SK-N-SH (cell line): ENCODE measurements around the gene SMAP1. TPM values are rescaled to one million over a fixed set of nuclear protein-coding genes. Genes with fewer than 3 reads are reported as not detected.

Experiments used
- CTCF ChIA-PET: fragments of 300-600, 350-600 bp; formaldehyde crosslinking; extraction: SDS; loops from one replicate; lab custom pipeline; 2021; lab: Yijun Ruan, JAX
- POLR2A ChIA-PET: fragments of 350-600 bp; sonication (Branson Sonifier 250); formaldehyde crosslinking; extraction: SDS; loops from one replicate; lab custom pipeline; 2020; ENCODE audit warnings: antibody characterized with exemption, inconsistent platforms; lab: Yijun Ruan, JAX
- DNase-seq: peaks from one replicate; pipeline ENCODE4 v3.0.0; 2012
- H2AFZ ChIP-seq: fragments of 200-600 bp; sonication (generic); 2 replicates; pipeline ENCODE4 v1.8.1; 2016; ENCODE audit warnings: antibody characterized with exemption, mild to moderate bottlenecking, low read depth
- H3F3A ChIP-seq: fragments of 200-600 bp; sonication (generic); replicated peaks from 2 replicates; pipeline ENCODE3; 2016; ENCODE audit warnings: antibody characterized with exemption, mild to moderate bottlenecking; ENCODE audit not compliant: insufficient read depth
- H3K27ac ChIP-seq, 2 experiments: fragments of 200-500 bp in 1 of 2; fragments of 200-600 bp in 1 of 2; sonication (Bioruptor generic) in 1 of 2; sonication (generic), shearing (Covaris generic) in 1 of 2; 2 replicates each; pipeline versions ENCODE4 v1.5.1 to v1.6.1; 2014 to 2016; ENCODE audit warnings: low read depth in 2 of 2, inconsistent platforms in 1 of 2, low read length in 1 of 2, mild to moderate bottlenecking in 1 of 2, mixed read lengths in 1 of 2
- H3K27me3 ChIP-seq: fragments of 200-600 bp; sonication (generic), shearing (Covaris generic); 2 replicates; pipeline ENCODE4 v1.6.1; 2016; ENCODE audit warnings: mixed run types; ENCODE audit not compliant: insufficient read depth
- H3K36me3 ChIP-seq, 2 experiments: fragments of 200-500 bp in 1 of 2; fragments of 200-600 bp in 1 of 2; sonication (Bioruptor generic) in 1 of 2; sonication (generic) in 1 of 2; replicated peaks in 1 of 2; 2 replicates each; pipeline versions ENCODE3 to v1.5.1; 2014 to 2016; ENCODE audit warnings: low read length in 1 of 2, mild to moderate bottlenecking in 1 of 2; ENCODE audit not compliant: insufficient read depth in 2 of 2, control insufficient read depth in 1 of 2
- H3K4me1 ChIP-seq, 2 experiments: fragments of 200-500 bp in 1 of 2; fragments of 200-600 bp in 1 of 2; sonication (Bioruptor generic) in 1 of 2; sonication (generic), shearing (Covaris generic) in 1 of 2; 2 replicates each; pipeline versions ENCODE4 v1.5.1 to v1.6.1; 2014 to 2016; ENCODE audit warnings: low read depth in 1 of 2, low read length in 1 of 2, mixed run types in 1 of 2; ENCODE audit not compliant: insufficient read depth in 2 of 2, control insufficient read depth in 1 of 2
- H3K4me2 ChIP-seq: fragments of 200-600 bp; sonication (generic), shearing (Covaris generic); 2 replicates; pipeline ENCODE4 v1.6.1; 2017; ENCODE audit warnings: mixed run types
- H3K4me3 ChIP-seq, 2 experiments: fragments of 200-500 bp in 1 of 2; fragments of 200-600 bp in 1 of 2; sonication (Bioruptor generic) in 1 of 2; sonication (generic), shearing (Covaris generic) in 1 of 2; 2 replicates each; pipeline versions ENCODE4 v1.5.1 to v1.8.1; 2014 to 2016; ENCODE audit warnings: low read depth in 2 of 2, inconsistent platforms in 1 of 2, low read length in 1 of 2, mild to moderate bottlenecking in 1 of 2, mixed read lengths in 1 of 2, moderate library complexity in 1 of 2
- H3K79me2 ChIP-seq: fragments of 200-600 bp; sonication (generic); 2 replicates; pipeline ENCODE4 v1.8.1; 2017; ENCODE audit warnings: mild to moderate bottlenecking; ENCODE audit not compliant: insufficient read depth
- H3K9ac ChIP-seq: fragments of 200-600 bp; sonication (generic); 2 replicates; pipeline ENCODE4 v1.6.1; 2017; ENCODE audit warnings: mixed run types
- H3K9me2 ChIP-seq: fragments of 200-600 bp; sonication (generic); 2 replicates; pipeline ENCODE4 v1.6.1; 2017; ENCODE audit warnings: mixed run types
- H3K9me3 ChIP-seq: fragments of 200-600 bp; sonication (generic); 2 replicates; pipeline ENCODE4 v1.6.1; 2017; ENCODE audit warnings: mixed run types, mild to moderate bottlenecking, moderate library complexity
- H4K20me1 ChIP-seq: fragments of 200-600 bp; sonication (generic); 2 replicates; pipeline ENCODE4 v1.6.1; 2017; ENCODE audit warnings: mild to moderate bottlenecking, mixed run types; ENCODE audit not compliant: insufficient read depth
- CHD2 ChIP-seq: fragments of 150-350 bp; IDR thresholded peaks from 2 replicates; pipeline ENCODE4 v1.6.1; 2018; ENCODE audit warnings: low read length; ENCODE audit not compliant: partially characterized antibody
- EP300 ChIP-seq, 2 experiments: IDR thresholded peaks; 2 replicates each; pipeline versions ENCODE4 v1.4.0 to v1.6.1; 2012; ENCODE audit warnings: borderline replicate concordance in 1 of 2, low read depth in 1 of 2, low read length in 1 of 2
- FOSL2 ChIP-seq: IDR thresholded peaks from 2 replicates; pipeline ENCODE4 v1.4.0; 2012; ENCODE audit warnings: low read depth, mild to moderate bottlenecking, moderate library complexity, borderline replicate concordance
- FOXJ3 ChIP-seq: sonication (generic); formaldehyde crosslinking; IDR thresholded peaks from 2 replicates; pipeline ENCODE4 v1.5.1; 2020; ENCODE audit warnings: mild to moderate bottlenecking, missing genetic modification reagents
- GABPA ChIP-seq: IDR thresholded peaks from 2 replicates; pipeline ENCODE4 v1.4.0; 2012; ENCODE audit warnings: low read depth, mild to moderate bottlenecking
- IRF3 ChIP-seq: fragments of 150-350 bp; IDR thresholded peaks from 2 replicates; pipeline ENCODE4 v1.6.1; 2016; ENCODE audit warnings: mild to moderate bottlenecking, low read depth, low read length
- JUND ChIP-seq: IDR thresholded peaks from 2 replicates; pipeline ENCODE4 v1.4.0; 2012
- NFIC ChIP-seq: IDR thresholded peaks from 2 replicates; pipeline ENCODE4 v1.4.0; 2012; ENCODE audit warnings: borderline replicate concordance
- NRF1 ChIP-seq: IDR thresholded peaks from 2 replicates; pipeline ENCODE4 v1.6.1; 2012; ENCODE audit warnings: low read depth, mild to moderate bottlenecking, low read length
- POLR2AphosphoS5 ChIP-seq: IDR thresholded peaks from 2 replicates; pipeline ENCODE4 v1.6.1; 2012; ENCODE audit warnings: low read depth, low read length
- RFX5 ChIP-seq: IDR thresholded peaks from 2 replicates; pipeline ENCODE4 v1.6.1; 2012; ENCODE audit warnings: mild to moderate bottlenecking, improper control_type of control experiment, low read length
- RXRA ChIP-seq: IDR thresholded peaks from 2 replicates; pipeline ENCODE4 v1.4.0; 2012; ENCODE audit warnings: low read depth, mild to moderate bottlenecking, borderline replicate concordance
- TAF1 ChIP-seq: IDR thresholded peaks from 2 replicates; pipeline ENCODE4 v1.6.1; 2012; ENCODE audit warnings: low read depth, mild to moderate bottlenecking, low read length, moderate library complexity, borderline replicate concordance
- TCF12 ChIP-seq: IDR thresholded peaks from 2 replicates; pipeline ENCODE4 v1.4.0; 2012
- USF1 ChIP-seq: IDR thresholded peaks from 2 replicates; pipeline ENCODE4 v1.4.0; 2012; ENCODE audit warnings: low read depth, borderline replicate concordance
- USF2 ChIP-seq: fragments of 150-350 bp; IDR thresholded peaks from 2 replicates; pipeline ENCODE4 v1.6.1; 2017; ENCODE audit warnings: antibody characterized with exemption, low read length, low read depth, borderline replicate concordance
- YY1 ChIP-seq: IDR thresholded peaks from 2 replicates; pipeline ENCODE4 v1.4.0; 2012; ENCODE audit warnings: low read depth, mild to moderate bottlenecking
- WGBS: methylation state at CpG from one replicate; pipeline ENCODE4 v1.1.6; 2017; ENCODE audit warnings: low lambda C conversion rate; 5-methylcytosine and 5-hydroxymethylcytosine counted together
- polyA plus RNA-seq, 3 experiments: library from polyadenylated mRNA; depleted of rRNA; stranded (reverse); fragments of >200 nt; gene quantifications; 2 replicates each; pipeline ENCODE4 v1.2.3, GENCODE V29; 2012
- TF ChIP-seq, protein P1 (sequence below): IDR thresholded peaks from 2 replicates; pipeline ENCODE4 v1.4.0; 2012; ENCODE audit warnings: low read depth
- TF ChIP-seq, protein P2 (sequence below): IDR thresholded peaks from 2 replicates; pipeline ENCODE4; 2012
- TF ChIP-seq, protein P3 (sequence below): IDR thresholded peaks from 2 replicates; pipeline ENCODE4 v1.6.1; 2012; ENCODE audit warnings: mild to moderate bottlenecking, low read depth, low read length, moderate library complexity
- TF ChIP-seq, protein P4 (sequence below): fragments of 200-600 bp; sonication (generic); IDR thresholded peaks from 2 replicates; pipeline ENCODE4 v1.6.1; 2017; ENCODE audit warnings: antibody characterized with exemption, mild to moderate bottlenecking, moderate library complexity

Gene SMAP1
- polyA plus RNA-seq, 1 of the 3 experiments (the other 2 are of a cell fraction): 12.6 TPM

DNA sequence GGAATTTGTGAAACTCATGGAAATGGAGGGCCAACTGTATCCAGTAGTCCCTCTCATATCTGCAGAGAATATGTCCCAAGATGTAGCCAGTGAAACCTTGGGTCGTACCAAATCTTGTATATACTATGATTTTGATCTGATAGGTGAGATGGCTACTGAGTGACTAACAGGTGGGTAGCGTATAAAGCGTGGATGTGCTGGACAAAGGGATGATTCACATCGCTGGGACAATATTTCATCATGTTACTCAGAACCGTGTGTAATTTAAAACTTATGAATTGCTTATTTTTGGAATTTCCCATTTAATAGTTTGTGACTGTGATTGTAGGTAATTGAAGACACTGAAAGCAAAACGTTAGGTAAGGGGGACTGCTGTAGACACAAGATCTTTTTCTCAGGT is 144.1 kb downstream of the SMAP1 start:
- Histone ChIP-seq H3K27me3 (no peaks in the 10 kb centered on the region), H2AFZ (no peak overlapping the region), H3K4me3 (no peak overlapping the region), H3K9me3 (no peaks in the 10 kb centered on the region), H3K36me3 (peaks cover 0 to 8% of the 10 kb centered on the region in 2 experiments), H3F3A (no peaks in the 10 kb centered on the region), H4K20me1 (no peaks in the 10 kb centered on the region), H3K27ac (no peak overlapping the region), H3K9ac (no peak overlapping the region)
- POLR2A ChIA-PET: no interaction called here
- TF ChIP-seq GABPA: no peak
- TF ChIP-seq, protein P1, sequence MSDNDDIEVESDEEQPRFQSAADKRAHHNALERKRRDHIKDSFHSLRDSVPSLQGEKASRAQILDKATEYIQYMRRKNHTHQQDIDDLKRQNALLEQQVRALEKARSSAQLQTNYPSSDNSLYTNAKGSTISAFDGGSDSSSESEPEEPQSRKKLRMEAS: no peak
- peak; percentile 37; the same call in 1 of the 2 replicates for TF ChIP-seq TCF12
- no peak for TF ChIP-seq NFIC
- TF ChIP-seq EP300 (IDR thresholded peaks at IDR 0.05; ENCODE audit: borderline replicate concordance in 1 of 2, low read depth in 1 of 2, low read length in 1 of 2): no peak
- TF ChIP-seq RFX5: no peak
- TF ChIP-seq TAF1: no peak
- no peak; the same call in 1 of the 2 replicates for TF ChIP-seq JUND
- TF ChIP-seq, protein P2, sequence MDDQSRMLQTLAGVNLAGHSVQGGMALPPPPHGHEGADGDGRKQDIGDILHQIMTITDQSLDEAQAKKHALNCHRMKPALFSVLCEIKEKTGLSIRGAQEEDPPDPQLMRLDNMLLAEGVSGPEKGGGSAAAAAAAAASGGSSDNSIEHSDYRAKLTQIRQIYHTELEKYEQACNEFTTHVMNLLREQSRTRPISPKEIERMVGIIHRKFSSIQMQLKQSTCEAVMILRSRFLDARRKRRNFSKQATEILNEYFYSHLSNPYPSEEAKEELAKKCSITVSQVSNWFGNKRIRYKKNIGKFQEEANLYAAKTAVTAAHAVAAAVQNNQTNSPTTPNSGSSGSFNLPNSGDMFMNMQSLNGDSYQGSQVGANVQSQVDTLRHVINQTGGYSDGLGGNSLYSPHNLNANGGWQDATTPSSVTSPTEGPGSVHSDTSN: peak; percentile 3; the same call in 1 of the 2 replicates
- TF ChIP-seq FOXJ3 (CRISPR knock-in tag): no peak
- no peak for TF ChIP-seq USF2
- no peak for TF ChIP-seq NRF1
- no peak for TF ChIP-seq YY1
- TF ChIP-seq, protein P3, sequence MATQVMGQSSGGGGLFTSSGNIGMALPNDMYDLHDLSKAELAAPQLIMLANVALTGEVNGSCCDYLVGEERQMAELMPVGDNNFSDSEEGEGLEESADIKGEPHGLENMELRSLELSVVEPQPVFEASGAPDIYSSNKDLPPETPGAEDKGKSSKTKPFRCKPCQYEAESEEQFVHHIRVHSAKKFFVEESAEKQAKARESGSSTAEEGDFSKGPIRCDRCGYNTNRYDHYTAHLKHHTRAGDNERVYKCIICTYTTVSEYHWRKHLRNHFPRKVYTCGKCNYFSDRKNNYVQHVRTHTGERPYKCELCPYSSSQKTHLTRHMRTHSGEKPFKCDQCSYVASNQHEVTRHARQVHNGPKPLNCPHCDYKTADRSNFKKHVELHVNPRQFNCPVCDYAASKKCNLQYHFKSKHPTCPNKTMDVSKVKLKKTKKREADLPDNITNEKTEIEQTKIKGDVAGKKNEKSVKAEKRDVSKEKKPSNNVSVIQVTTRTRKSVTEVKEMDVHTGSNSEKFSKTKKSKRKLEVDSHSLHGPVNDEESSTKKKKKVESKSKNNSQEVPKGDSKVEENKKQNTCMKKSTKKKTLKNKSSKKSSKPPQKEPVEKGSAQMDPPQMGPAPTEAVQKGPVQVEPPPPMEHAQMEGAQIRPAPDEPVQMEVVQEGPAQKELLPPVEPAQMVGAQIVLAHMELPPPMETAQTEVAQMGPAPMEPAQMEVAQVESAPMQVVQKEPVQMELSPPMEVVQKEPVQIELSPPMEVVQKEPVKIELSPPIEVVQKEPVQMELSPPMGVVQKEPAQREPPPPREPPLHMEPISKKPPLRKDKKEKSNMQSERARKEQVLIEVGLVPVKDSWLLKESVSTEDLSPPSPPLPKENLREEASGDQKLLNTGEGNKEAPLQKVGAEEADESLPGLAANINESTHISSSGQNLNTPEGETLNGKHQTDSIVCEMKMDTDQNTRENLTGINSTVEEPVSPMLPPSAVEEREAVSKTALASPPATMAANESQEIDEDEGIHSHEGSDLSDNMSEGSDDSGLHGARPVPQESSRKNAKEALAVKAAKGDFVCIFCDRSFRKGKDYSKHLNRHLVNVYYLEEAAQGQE: no peak
- TF ChIP-seq POLR2AphosphoS5: no peak
- TF ChIP-seq FOSL2: peak; percentile 28; the same call in 1 of the 2 replicates
- TF ChIP-seq, protein P4, sequence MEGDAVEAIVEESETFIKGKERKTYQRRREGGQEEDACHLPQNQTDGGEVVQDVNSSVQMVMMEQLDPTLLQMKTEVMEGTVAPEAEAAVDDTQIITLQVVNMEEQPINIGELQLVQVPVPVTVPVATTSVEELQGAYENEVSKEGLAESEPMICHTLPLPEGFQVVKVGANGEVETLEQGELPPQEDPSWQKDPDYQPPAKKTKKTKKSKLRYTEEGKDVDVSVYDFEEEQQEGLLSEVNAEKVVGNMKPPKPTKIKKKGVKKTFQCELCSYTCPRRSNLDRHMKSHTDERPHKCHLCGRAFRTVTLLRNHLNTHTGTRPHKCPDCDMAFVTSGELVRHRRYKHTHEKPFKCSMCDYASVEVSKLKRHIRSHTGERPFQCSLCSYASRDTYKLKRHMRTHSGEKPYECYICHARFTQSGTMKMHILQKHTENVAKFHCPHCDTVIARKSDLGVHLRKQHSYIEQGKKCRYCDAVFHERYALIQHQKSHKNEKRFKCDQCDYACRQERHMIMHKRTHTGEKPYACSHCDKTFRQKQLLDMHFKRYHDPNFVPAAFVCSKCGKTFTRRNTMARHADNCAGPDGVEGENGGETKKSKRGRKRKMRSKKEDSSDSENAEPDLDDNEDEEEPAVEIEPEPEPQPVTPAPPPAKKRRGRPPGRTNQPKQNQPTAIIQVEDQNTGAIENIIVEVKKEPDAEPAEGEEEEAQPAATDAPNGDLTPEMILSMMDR: no peak
- no peak for TF ChIP-seq RXRA
- TF ChIP-seq IRF3: no peak
- no peak for TF ChIP-seq CHD2
- TF ChIP-seq USF1: no peak
- TF ChIP-seq, all 33 proteins: peak for 3
- no peaks in the 10 kb centered on the region; a peak in 1 of 4 replicates for H3K4me1 ChIP-seq
- H3K79me2 ChIP-seq: no peaks in the 10 kb centered on the region
- H3K4me2 ChIP-seq: no peak overlapping the region
- no peak for DNase-seq
- no peaks in the 10 kb centered on the region for H3K9me2 ChIP-seq
- CTCF ChIA-PET: no interaction called here
- 46% methylated on average over 6 of the region's 6 CpGs for WGBS
